ENCODE data around the gene PDZRN4.
"Not testable (repeated sequence)": the region's sequence is repeated elsewhere in the genome, so short reads cannot be mapped to it uniquely, and the experiment has no call there.

The PDZRN4 gene

DNA sequence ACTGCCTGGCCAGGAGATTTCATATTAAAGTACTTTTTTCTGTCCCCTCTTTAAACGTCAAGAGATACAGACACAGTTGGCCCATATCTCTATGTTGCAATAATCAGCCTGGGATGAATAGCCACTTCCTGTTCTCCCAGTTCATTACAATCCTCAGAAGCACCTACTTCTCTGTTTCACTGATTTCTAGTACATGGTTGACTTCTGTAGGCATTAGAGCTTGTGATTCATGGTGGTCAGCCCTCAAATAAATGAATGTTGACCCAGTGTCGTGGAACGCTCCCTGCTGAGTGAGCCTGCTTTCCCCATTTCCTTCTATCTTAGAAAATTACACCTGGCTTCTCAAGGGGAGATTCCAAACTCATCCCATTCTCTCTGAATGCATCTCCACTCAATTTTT, 416.7 kb downstream of the PDZRN4 start:
- H3K27ac ChIP-seq (ENCODE audit: low read length), result no peak overlapping the region
- no peaks in the 10 kb centered on the region for H3K4me1 ChIP-seq (ENCODE audit: control insufficient read depth, insufficient read depth, low read length)
- no peak overlapping the region for H3K9ac ChIP-seq (ENCODE audit: low read length in 2 of 2)
- H3K9me3 ChIP-seq (ENCODE audit: control insufficient read depth in 2 of 2, low read length in 2 of 2), result no peaks in the 10 kb centered on the region
- no peak overlapping the region for H3K4me3 ChIP-seq (ENCODE audit: low read length in 2 of 2)
- no peaks in the 10 kb centered on the region for H3K27me3 ChIP-seq (ENCODE audit: control insufficient read depth in 1 of 2, insufficient read depth in 2 of 2, low read length in 2 of 2)
- H3K36me3 ChIP-seq (ENCODE audit: control insufficient read depth in 2 of 2, insufficient read depth in 2 of 2, low read length in 2 of 2), result no peaks in the 10 kb centered on the region

DNA sequence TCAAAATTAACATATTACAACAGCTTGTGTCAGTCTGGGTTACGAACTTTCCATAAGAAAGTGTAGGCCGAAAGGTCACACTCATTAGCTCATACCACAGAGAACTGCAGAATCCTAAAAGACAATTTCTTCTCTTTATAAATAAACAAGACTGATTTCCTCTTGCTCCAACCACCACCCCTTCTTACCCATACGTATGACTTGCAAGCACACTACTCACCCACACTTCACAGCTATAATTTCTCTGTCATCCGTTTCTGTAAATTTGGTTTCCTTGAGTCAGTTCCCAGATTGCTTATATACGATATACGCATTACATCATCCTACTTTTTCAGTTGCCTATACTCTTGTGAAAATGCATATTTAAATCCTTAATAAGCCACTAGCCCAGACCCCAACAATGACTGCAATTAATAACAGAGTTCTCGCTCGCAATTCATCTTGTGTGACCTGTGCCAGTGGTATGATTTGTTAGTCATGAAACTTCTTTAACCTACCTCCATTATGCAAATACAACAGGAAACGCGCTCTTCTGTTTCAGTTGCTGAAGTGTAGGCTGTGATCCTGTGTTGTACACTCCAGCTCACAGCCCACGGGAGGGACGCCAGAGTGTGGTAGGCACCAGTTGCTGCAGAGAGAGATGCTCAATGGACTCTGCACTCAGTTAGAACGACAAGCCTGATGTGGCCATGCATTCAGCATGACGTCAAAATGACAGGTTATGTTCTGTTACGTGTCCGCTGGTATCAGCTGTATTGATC, 417.6 kb downstream of the PDZRN4 start:
- Histone ChIP-seq H3K4me1 (ENCODE audit: control insufficient read depth, insufficient read depth, low read length) (no peaks in the 10 kb centered on the region), H3K27me3 (ENCODE audit: control insufficient read depth in 1 of 2, insufficient read depth in 2 of 2, low read length in 2 of 2) (no peaks in the 10 kb centered on the region), H3K36me3 (ENCODE audit: control insufficient read depth in 2 of 2, insufficient read depth in 2 of 2, low read length in 2 of 2) (no peaks in the 10 kb centered on the region), H3K9ac (ENCODE audit: low read length in 2 of 2) (no peak overlapping the region), H3K9me3 (ENCODE audit: control insufficient read depth in 2 of 2, low read length in 2 of 2) (no peaks in the 10 kb centered on the region), H3K4me3 (ENCODE audit: low read length in 2 of 2) (no peak overlapping the region), H3K27ac (ENCODE audit: low read length) (no peak overlapping the region)

DNA sequence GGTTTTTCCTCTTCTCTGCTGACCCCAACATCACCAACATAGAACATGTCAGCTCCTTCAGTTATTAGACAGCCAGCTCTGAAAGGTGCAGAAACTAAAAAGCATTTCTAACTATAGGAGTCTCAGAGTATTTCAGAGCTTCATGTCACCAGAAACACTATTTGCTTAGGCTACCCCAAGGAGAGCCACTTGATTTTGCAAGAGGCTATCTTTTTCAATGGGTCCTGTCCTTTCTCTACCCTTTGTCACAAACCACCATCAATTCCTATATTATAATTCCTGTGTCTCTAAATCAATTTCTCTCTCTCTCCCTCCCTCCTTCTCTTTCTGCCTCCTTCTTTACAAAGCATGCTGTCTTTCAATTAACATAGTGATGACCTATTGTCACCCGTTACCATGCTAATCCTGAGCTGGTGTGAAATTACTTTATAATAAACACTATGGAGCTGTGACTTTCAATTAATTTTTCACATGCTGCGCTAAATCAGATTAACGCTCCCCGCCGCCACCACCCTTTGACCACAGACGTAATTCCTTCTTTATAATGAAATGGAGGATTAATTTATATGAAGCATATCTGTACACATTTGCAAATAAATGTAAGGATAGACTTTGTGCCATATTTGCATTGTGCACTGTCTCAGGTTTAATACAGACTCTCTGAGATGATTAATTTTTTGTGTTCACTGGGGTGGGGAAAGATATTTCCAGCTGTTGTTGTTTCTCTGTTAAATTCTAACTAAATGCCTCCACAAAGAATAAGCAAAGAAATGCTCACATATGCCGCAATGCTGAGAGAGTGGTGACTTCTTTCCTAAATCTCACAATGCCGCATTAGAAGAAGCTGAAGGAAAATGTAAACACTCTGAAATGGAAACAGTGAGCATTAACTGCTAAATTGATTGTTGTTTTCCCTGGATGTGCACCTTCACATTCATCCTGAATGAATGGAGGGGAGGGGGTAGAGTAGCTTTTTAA, 418.6 kb downstream of the PDZRN4 start:
- Histone ChIP-seq H3K9ac (ENCODE audit: low read length in 2 of 2) (no peak overlapping the region), H3K9me3 (ENCODE audit: control insufficient read depth in 2 of 2, low read length in 2 of 2) (no peaks in the 10 kb centered on the region), H3K4me3 (ENCODE audit: low read length in 2 of 2) (no peak overlapping the region), H3K36me3 (ENCODE audit: control insufficient read depth in 2 of 2, insufficient read depth in 2 of 2, low read length in 2 of 2) (no peaks in the 10 kb centered on the region), H3K27me3 (ENCODE audit: control insufficient read depth in 1 of 2, insufficient read depth in 2 of 2, low read length in 2 of 2) (no peaks in the 10 kb centered on the region), H3K27ac (ENCODE audit: low read length) (no peak overlapping the region), H3K4me1 (ENCODE audit: control insufficient read depth, insufficient read depth, low read length) (no peaks in the 10 kb centered on the region)

DNA sequence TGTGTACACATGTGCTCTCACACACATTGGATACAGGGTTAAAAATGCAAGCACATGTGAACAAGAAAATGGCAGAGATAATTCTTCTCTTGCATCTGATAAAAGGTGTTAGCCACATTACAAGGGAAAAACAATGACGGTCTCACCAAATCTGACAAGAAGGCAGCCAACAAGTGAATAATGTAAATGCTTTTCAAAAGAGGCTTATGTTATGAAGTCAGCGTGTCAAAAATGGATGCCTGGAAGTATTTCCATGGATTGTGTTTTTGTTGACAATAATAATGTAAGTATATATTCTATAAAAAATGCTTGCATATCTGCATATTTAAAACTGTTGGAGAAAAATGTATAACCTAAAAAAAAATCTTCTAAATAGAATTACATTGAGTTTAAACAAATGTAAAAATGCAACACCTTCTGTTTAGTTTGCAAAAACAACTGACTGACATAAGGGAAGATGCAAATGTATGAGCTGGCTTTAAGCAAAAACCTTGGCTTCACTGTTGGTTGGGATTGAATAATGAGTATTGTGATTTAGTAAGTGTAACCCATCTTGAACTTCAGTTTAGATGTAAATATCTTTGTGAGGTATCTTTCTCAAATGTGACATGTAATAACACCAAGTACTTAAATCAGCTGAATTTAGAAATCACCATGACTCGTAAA, 424.9 kb downstream of the PDZRN4 start:
- no peaks in the 10 kb centered on the region for H3K9me3 ChIP-seq (ENCODE audit: control insufficient read depth in 2 of 2, low read length in 2 of 2)
- no peak overlapping the region for H3K4me3 ChIP-seq (ENCODE audit: low read length in 2 of 2)
- H3K27ac ChIP-seq (ENCODE audit: low read length), result no peak overlapping the region
- H3K4me1 ChIP-seq (ENCODE audit: control insufficient read depth, insufficient read depth, low read length), result no peaks in the 10 kb centered on the region
- H3K27me3 ChIP-seq (ENCODE audit: control insufficient read depth in 1 of 2, insufficient read depth in 2 of 2, low read length in 2 of 2), result no peaks in the 10 kb centered on the region
- H3K36me3 ChIP-seq (ENCODE audit: control insufficient read depth in 2 of 2, insufficient read depth in 2 of 2, low read length in 2 of 2), result no peaks in the 10 kb centered on the region
- no peak overlapping the region for H3K9ac ChIP-seq (ENCODE audit: low read length in 2 of 2)

DNA sequence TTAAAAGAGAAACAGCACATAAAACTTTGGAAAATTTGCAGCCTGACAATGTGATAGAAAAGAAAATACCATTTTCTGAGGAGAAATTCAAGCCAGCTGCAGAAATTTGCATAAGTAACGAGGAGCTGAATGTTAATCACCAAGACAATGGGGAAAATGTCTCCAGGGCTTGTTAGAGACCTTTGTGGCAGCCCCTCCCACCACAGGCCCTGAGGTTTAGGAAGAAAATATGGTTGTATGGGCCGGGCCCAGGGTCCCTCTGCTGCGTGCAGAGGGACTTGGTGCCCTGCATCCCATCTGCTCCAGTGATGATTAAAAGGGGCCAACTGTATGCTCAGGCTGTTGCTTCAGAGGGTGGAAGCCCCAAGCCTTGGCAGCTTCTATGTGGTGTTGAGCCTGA, 427.1 kb downstream of the PDZRN4 start:
- not testable (repeated sequence) for H3K36me3 ChIP-seq (ENCODE audit: control insufficient read depth in 2 of 2, insufficient read depth in 2 of 2, low read length in 2 of 2); H3K9me3 ChIP-seq (ENCODE audit: control insufficient read depth in 2 of 2, low read length in 2 of 2); H3K4me1 ChIP-seq (ENCODE audit: control insufficient read depth, insufficient read depth, low read length); H3K27me3 ChIP-seq (ENCODE audit: control insufficient read depth in 1 of 2, insufficient read depth in 2 of 2, low read length in 2 of 2); H3K4me3 ChIP-seq (ENCODE audit: low read length in 2 of 2); H3K9ac ChIP-seq (ENCODE audit: low read length in 2 of 2); H3K27ac ChIP-seq (ENCODE audit: low read length)

DNA sequence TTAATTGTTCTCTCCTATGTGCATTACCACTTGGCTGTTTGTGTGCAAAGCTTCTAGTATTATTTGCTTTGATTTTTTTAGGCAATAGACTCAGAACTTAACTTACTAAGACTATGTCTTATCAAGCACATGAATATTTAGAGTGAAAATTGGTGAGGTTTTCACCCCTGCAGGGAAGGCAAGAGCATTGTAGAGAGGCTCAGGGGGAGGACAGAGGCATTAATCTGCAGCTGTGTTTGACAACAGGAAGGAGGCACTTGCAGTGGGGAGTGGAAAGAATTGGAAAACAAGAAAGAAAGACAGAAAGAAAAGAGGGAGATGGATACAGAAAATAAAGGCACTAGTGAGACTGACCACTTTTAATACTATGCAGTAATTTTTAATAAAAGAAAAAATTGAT, 431.6 kb downstream of the PDZRN4 start:
- no peaks in the 10 kb centered on the region for H3K27me3 ChIP-seq (ENCODE audit: control insufficient read depth in 1 of 2, insufficient read depth in 2 of 2, low read length in 2 of 2)
- no peaks in the 10 kb centered on the region for H3K9me3 ChIP-seq (ENCODE audit: control insufficient read depth in 2 of 2, low read length in 2 of 2)
- H3K4me1 ChIP-seq (ENCODE audit: control insufficient read depth, insufficient read depth, low read length), result no peaks in the 10 kb centered on the region
- H3K9ac ChIP-seq (ENCODE audit: low read length in 2 of 2), result no peak overlapping the region
- H3K27ac ChIP-seq (ENCODE audit: low read length), result no peak overlapping the region
- no peaks in the 10 kb centered on the region for H3K36me3 ChIP-seq (ENCODE audit: control insufficient read depth in 2 of 2, insufficient read depth in 2 of 2, low read length in 2 of 2)
- no peak overlapping the region for H3K4me3 ChIP-seq (ENCODE audit: low read length in 2 of 2)

DNA sequence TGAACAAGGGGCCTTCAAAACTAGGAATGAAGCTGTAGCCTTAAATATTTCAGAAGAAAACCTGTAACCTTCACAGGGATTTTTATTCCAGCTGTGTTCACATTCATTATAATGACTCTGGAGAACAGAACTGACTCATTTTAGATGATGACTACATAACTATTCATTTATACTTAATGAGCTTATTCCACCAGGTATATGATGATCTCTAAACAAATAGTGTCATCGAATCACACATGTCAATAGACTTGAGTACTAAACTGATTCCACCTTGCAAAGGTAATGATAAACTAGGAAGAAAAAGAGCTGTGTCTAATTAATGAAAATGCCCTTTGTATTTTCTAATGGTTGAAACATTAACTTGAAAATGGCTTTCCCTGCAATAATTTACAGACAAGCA, 433.2 kb downstream of the PDZRN4 start:
- Histone ChIP-seq H3K4me3 (ENCODE audit: low read length in 2 of 2) (no peak overlapping the region), H3K9ac (ENCODE audit: low read length in 2 of 2) (no peak overlapping the region), H3K36me3 (ENCODE audit: control insufficient read depth in 2 of 2, insufficient read depth in 2 of 2, low read length in 2 of 2) (no peaks in the 10 kb centered on the region), H3K9me3 (ENCODE audit: control insufficient read depth in 2 of 2, low read length in 2 of 2) (no peaks in the 10 kb centered on the region), H3K27ac (ENCODE audit: low read length) (no peak overlapping the region), H3K27me3 (ENCODE audit: control insufficient read depth in 1 of 2, insufficient read depth in 2 of 2, low read length in 2 of 2) (no peaks in the 10 kb centered on the region), H3K4me1 (ENCODE audit: control insufficient read depth, insufficient read depth, low read length) (no peaks in the 10 kb centered on the region)

All from stomach smooth muscle (tissue), 2 donors.